Neural cell (in vitro differentiated cells): ENCODE data around the gene UBXN6.

Experiments used
- MXI1 ChIP-seq: fragments of 450-650 bp; conservative IDR thresholded peaks from 2 replicates; pipeline ENCODE4 v1.6.1; 2014; ENCODE audit warnings: antibody characterized with exemption, mild to moderate bottlenecking; ENCODE audit not compliant: poor library complexity, severe bottlenecking
- RAD21 ChIP-seq: fragments of 450-650 bp; conservative IDR thresholded peaks from 2 replicates; pipeline ENCODE4 v1.6.1; 2014; ENCODE audit warnings: antibody characterized with exemption, mild to moderate bottlenecking, moderate library complexity

GRCh38 chr19:4496304-4496703, 38.7 kb upstream of the UBXN6 start:
- TF ChIP-seq MXI1: no peak
- TF ChIP-seq RAD21: no peak
